Activated CD8-positive, alpha-beta memory T cell treated with anti-CD3 and anti-CD28 coated beads for 24 hours (primary cell): Measurements from ENCODE around the gene SETDB2.
A peak's percentile ranks its signal among the peaks of the same experiment; 100 is the strongest.

ENCODE experiments used
- DNase-seq: peaks from one replicate; pipeline ENCODE4 v3.0.0-alpha.2; 2020

Gene SETDB2

DNA sequence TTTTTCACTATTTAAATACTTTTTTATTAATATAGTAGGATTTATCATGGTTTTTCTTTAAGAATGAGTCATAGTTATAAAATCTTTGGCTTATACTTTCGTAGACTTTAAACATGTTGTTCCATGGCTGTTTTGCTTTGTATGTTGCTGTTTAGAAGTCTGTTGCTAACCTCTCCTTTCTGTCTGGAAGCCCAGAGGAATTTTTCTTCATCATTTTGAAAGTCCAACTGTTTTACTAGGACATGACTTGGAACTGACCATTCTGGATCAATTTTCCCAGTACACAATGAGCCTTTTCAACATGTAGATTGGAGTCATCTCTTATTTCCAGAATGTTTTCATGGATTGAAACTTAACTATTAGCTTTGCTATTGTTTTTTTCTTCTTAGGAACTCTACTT, 8.1 kb upstream of the SETDB2 start:
- DNase-seq: no peak

DNA sequence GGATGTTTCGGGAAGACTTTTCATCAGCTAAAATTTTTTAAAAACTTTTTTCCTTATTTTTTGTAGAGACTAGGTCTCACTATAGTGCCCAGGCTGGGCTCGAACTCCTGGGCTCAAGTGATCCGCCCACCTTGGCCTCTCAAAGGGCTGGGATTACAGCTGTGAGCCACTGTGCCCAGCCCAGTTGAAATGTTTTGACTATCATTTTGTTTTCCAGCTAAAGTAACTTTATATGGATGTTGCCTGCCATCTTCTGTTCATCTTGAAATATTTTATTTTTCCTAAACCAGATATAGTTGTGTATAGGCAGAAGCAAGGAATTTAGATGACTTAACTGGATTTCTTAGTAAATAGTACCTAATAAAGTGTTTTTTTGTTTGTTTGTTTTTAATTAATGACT, 7.2 kb upstream of the SETDB2 start:
- DNase-seq: no peak

DNA sequence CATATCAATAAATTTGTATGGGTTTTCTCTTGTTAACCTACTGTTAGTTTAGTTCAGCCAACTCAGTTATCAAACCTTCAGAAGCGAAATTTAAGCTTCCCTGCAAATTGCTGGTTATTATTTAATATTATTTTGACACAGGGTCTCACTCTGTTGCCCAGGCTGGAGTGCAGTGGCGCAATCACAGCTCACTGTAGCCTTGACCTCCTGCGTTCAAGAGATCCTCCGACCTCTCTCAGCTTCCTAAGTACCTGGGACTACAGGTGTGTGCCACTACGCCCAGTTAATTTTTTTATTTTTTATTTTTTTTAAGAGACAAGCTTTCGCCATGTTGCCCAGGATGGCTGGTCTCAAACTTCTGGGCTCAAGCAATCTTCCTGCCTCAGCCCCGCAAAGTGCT, 6.4 kb upstream of the SETDB2 start:
- no peak for DNase-seq

DNA sequence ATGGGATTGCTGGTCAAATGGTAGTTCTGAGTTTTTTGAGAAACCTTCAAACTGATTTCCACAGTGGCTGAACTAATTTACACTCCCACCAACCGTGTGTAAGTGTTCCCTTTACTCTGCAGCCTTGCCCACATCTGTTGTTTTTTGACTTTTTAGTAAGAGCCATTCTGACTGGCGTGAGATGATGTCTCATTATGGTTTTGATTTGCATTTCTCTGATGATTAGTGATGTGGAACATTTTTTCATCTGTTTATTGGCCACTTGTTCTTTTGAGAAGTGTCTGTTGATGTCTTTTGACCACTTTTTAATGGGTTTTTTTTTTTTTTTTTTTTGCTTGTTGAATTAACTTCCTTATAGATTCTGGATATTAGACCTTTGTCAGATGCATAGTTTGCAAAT, 4.5 kb upstream of the SETDB2 start:
- no peak for DNase-seq

DNA sequence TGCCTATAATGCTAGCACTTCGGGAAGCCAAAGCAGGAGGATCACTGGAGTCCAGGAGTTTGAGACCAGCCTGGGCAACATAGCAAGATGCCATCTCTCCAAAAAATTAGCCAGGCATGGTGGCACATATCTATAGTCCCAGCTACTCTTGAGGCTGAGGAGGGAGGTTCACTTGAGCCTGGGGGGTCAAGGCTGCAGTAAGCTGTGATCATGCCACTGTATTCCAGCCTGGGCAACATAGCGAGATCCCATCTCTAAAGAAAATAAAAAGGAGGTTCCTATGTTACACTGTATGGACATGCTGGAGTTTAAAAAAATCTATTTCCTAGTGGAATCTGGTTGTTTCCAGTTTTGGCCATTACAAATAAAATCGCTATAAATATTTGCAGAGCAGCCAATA, 2.8 kb upstream of the SETDB2 start:
- DNase-seq: no peak

DNA sequence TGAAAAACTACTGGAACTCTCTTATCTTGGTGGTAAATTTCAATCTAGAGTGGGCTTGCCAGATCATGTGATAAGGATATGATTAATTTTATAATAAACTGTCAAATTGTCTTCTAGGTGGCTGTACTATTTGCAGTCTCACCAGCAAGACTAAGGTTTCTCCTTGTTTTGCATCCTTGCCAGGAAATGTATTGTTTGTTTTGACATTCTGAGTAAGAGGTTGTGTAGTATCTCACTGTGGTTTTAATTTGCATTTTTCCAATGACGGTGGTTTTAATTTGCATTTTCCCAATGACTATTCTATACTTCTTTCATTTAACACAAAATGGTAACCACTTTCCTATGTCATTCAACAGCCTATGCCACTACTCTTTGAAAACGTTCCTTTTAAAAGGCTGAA, 2.2 kb upstream of the SETDB2 start:
- no peak for DNase-seq

DNA sequence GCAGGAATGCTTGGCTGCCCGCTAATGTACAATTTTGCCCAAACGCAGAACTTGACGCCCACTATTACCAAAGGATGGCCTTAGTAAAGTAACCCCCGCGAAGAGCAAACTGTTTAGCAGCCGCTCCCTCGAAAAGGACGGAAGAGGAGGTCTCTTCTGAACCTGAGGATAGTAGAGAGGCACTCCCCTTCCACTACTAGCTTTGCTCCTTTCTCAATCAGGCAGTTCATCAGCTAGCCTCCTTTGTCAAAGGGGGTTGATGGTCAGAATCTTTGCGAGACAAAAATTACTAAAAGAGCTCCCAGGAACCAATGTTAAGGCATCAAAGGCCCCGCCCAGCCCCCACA, 744 bp upstream of the SETDB2 start:
- no peak for DNase-seq

DNA sequence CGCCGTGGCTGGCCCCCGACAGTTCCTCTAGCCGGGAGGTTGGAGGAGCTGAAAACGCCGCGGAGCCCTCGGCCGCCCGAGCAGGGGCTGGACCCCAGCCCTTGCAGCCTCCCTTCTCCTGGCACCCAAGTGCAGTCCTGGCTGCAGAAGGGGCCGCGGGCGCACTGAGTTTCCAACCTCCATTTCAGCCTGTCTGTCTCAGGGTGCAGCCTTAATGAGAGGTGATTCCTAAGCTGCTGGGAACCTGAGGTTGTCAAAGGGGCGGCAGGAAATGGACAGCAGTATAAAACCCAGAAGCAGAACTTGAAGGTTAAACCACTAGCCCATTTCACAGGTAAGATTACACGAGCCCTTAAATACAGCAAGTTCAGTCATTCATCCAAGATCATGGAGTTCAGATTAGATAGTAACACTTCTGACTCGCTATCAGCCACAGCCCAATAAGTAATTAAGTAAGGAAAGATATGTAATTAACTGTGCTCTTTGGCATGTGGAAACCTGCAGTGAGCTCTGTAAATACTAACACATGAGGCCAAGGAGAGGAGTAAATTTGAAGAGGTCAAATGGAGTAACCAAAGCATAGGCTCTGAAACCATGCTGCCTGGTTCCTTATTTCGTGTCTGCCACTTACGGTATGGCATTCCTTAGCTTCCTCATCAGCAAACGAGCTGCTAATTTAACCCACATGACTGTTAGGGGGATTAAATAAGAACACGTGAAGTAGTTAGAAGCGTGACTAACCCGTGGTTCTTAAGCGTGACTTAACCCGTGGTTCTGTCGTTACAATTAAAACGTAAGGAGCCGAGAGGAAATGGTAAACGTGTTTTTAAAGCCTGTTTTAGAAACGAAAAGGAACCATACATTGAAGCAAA, 686 bp downstream of the SETDB2 start:
- peak; percentile 67 for DNase-seq

DNA sequence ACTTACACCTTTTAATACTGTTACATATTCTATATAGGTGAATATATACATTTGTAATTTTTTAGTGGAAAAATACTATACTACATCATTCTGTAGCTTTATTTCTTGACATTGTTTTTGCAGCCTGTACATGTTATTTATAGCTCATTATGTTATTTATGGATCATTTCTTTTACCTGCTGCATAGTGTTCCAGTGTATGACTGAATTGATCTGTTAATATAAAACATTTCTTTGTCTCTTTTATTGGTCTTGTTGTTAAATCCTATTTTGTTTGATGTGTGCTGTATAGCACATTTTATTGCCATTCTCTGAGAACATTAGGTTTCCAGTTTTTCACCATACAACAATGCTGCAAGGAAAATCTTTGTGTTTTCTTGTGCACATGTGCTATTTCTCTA, 2.4 kb downstream of the SETDB2 start:
- no peak for DNase-seq

DNA sequence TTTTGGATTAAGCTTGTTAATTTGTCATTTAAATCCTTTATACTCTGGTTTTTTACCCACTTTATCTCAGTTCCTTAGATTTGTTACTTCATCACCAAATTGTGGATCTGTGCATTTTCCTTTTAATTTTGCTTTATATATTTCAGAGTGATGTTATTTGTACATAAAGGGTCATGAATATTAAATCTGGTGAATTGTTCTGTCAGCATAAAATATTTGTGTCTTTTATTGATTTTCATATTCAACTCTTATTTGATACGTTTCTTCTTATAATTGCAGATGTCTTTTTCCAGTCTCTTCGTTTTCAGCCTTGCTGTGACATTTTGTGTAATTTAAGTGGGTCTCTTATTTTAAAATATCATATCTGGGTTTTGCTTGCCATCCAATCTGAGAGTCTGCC, 4.7 kb downstream of the SETDB2 start:
- no peak for DNase-seq

DNA sequence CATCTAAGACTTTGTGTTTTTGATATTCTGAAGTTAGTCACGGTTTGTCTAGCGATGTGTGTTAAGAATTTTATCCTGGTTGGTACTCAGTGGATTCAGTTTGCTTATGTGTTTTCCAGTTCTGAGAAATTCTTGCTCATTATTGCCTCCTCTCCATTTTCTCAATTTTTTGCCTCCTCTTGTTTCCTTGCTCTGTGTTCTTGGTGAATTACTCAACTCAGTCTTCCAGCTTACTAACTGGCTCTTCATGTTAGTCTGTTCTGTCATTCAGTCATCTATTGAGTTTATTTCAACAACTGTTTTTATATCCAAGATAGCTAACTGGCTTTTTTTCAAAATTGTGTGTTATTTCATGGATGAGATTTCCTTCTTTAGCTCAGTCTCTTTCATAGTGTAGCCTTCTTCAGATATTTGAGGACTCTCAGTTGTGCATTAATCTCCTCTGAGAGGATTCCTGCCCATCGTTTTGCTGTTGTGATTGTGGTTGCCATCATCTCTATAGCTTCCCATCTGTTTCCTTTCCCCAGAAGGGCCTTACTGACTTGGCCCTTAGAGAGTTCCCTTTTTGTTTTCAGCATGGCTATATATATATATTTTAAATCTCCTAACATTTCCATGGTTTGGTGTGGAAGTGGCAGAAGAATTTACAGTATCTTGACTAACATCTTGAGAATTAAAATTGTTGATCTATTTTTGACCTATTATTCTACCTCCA, 6.2 kb downstream of the SETDB2 start:
- no peak for DNase-seq

DNA sequence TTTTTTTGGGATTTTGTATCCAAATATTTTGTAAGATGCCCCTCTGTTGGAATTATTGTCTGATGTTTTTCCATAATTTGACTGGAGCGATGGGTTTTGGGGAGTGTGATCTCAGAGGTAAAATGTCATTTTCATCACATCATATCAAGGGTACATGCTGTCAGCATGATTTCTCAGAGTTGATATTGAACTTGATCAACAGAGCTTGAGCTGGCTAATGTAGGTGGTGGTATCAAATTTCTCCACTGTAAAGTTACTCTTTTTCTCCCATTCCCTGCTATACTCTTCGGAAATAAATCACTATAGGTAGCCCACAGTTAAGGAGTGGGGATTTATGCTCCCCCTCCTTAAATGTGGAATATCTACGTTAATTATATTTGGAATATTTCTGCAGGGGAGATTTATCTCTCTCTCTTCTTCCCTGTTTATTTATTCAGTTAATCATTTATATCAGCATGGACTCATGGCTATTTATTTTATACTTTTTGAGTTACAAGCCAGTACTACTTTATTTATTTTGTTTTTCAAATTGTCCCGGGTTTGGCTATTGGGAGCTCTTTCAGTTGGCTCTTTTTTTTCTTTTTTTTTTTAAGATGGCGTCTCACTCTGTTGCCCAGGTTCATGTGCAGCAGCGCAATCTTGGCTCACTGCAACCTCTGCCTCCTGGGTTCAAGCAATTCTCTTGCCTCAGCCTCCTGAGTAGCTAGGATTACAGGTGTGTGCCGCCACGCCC, 8.8 kb downstream of the SETDB2 start:
- DNase-seq: no peak

DNA sequence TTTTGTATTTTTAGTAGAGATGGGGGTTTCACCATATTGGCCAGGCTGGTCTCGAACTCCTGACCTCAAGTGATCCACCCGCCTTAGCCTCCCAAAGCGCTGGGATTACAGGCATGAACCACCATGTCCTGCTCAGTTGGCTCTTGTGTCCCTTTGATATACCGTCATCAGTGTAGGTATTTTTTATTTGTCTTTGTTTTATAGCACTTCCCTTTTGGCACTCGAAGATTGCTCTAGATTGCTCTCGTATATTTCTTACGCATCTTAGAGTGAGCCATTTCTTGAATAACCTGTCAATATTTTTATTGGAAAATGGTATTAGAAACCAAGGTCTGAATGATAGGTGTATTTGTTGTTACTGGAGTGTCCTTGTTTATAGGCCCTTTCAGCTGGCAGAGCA, 9.4 kb downstream of the SETDB2 start:
- no peak for DNase-seq

DNA sequence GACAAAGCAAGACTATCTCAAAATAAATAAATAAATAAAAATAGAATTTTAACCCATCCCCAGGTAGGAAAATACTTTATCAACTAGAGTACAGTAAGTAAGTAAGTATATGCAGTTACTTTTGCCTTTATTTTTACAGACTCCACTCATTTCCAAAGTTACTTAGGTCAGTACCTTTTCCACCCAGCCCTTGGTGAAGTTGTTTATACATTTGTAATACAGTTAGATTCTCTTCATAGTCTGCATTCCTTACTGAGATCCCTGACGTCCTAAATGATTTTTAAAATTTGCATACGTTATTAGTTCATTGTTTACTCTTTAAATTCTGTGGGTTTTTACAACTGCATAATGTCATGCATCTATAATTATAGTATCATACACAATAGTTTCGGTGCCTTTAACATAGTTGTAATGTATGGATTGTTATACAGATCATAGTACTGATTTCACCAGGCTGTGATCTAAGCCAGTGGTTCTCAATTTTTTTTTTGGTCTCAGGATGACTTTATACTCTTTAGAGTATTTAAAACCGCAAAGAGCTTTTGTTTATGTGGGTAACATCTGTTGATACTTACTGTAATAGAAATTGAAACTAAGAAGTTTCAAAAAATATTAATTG, 10.4 kb downstream of the SETDB2 start:
- DNase-seq: no peak

DNA sequence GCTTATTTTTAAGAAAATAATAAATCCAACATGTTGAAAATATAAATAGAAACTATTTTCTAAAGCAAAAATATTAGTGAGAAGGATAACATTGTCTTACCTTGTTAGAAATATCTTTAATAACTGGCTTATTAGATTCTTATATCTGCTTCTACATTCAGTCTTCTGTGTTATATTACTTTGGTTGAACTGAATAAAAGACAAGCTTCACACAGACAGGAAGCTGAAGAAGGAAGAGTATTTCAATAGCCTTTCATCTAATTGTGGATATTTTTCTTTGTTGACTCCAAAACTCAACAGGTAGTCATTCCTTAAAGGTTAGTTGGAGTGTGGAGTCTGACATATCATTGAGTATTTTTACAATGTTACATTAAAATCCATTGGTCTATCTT, 10.9 kb downstream of the SETDB2 start:
- no peak for DNase-seq

DNA sequence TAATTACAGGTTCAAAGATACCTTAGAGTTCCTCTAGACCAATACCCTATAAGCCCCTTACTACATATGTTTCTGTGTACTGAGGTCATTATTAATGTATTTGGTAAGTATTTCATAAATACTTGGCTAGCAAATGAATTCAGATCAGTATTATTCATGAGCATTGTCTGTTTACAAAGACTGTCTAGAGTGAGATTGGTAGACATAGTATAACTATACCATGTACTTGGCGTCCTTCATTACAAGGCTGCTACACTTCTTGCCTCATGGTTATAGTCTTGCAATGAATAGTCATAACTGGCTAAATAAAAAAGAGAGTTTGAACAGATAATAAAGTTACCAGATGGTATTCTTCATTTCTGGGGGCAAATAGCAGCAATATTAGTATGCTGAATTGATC, 12.1 kb downstream of the SETDB2 start:
- DNase-seq: no peak

DNA sequence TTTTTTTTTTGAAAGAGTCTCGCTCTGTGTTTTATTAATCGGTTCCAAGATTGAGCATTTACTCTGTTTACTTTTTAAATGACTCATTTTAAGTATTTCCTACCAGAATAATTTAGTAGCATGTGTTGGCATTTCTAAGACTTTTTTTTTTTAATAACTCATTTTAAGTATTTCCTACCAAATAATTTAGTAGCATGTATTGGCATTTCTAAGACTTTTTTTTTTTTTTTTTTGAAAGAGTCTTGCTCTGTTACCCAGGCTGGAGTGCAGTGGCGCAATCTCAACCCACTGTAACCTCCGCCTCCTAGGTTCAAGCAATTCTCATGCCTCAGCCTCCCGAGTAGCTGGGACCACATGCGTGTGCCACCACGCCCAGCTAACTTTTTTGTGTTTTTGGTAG, 13.1 kb downstream of the SETDB2 start:
- no peak for DNase-seq

DNA sequence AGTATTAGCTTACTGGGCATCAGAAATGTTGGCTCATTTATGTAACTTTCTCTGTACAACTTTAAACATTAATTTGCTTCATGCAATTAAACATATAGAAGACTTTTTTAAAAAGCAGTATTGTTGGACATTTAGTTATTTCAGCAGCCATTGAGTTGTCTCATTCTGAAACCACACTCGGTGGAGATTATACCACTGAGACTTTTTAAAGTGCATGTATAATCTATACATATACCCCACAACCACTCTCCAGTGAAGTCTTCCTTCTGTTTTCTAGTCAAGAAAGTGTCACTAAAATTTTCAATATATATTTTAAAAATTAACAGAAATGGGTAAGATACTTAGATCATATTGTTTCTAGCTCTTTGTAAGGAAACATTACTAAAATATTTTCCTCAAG, 15.5 kb downstream of the SETDB2 start:
- DNase-seq: no peak

DNA sequence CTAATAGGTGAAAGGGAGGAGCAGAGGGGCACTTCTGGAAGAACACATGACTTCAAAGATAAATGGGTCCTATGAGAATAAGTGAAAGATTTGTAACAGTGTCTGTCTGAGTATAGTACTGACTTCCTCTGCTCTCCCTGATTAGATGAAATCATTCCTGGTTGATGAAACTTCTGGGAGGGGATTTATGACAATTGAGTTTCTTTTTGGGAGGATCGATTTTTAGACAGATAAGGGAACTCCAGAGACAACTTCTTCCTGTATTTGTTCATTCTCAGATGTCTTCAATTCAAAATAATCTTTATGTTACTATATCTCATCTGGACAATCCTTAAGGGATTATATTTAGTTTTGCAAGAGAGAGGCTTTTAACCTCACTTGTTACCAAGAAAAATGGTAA, 20.0 kb downstream of the SETDB2 start:
- no peak for DNase-seq

DNA sequence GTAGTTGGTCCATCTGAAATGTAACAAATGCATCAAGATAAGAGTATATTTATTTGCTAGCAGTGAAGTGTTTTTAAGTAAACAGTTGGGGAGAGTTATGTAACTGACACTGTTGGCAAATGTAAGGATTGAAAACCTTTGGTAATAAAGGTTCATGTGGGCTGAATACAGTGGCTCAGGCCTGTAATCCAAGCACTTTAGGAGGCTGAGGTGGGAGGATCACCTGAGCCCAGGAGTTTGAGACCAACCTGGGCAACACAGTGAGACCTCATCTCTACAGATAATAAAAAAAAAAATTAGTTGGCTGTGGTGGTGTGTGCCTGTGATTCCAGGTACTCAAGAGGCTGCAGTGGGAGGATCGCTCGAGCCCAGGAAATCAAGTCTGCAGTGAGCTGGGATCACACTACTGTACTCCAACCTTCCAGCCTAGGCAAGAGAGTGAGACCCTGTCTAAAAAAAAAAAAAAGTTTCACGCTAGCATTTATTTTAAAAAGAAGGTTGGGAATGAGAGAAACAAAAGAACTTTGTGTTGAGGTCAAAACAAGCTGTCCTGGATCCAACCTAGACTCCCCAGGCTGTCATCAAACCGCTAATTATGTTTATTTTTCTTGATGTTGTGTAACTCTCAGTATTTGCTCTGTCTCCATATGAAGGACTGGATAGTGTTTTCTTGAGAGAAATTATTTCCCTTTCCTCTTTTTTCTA, 20.7 kb downstream of the SETDB2 start:
- no peak for DNase-seq

DNA sequence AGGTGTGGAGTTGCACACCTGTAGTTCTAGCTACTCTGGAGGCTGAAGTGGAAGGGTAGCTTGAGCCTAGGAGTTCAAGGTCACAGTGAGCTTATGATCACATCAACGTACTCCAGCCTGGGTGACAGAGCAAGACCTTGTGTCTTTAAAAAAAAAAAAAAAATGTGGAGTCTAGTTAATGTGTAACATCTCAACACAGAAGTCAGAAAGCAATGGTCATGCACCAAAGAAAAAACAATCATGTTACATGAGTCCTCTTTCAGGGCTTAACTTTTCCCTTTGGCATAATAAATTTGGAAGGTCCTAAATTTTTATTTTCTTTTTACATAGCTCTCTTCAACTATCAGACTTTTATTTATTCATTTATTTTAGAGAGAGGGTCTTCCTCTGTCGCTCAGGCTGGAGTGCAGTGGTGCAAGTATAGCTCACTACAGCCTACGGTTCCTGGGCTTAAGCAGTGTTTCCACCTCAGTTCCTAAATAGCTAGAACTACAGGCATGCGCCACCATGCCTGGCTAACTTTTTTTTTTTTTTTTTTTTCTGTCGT, 22.3 kb downstream of the SETDB2 start:
- no peak for DNase-seq

DNA sequence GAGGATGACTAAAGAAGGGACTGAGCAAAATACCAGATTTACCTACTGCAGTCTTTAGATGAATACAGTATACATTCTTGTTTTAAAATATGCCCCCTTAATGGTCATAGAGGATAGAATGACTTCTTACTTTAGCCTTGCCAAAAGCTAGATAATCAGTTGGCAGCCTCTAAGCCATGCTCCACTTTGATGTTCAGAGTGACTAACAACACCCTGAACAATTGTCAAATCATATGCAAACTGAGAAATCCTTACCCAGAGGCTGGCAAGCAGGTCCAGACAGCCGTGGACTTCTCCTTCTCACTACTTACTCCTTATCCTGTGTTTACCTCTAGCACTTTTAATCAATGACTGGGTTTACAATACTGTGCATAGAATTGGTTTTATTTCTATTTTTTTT, 28.1 kb downstream of the SETDB2 start:
- no peak for DNase-seq

DNA sequence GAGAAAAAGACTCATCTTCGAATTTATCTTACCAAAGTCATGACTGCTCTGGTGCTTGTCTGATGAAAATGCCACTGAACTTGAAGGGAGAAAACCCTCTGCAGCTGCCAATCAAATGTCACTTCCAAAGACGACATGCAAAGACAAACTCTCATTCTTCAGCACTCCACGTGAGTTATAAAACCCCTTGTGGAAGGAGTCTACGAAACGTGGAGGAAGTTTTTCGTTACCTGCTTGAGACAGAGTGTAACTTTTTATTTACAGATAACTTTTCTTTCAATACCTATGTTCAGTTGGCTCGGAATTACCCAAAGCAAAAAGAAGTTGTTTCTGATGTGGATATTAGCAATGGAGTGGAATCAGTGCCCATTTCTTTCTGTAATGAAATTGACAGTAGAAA, 32.5 kb downstream of the SETDB2 start:
- DNase-seq: no peak
